NCI-H2107 treated with DMSO at 0.1 percent for 48 hours (cell line): ENCODE data around the gene MYO19.
"Not testable (repeated sequence)": the region's sequence is repeated elsewhere in the genome, so short reads cannot be mapped to it uniquely, and the experiment has no call there.

Source experiments
- DNase-seq: peaks from one replicate; lab custom pipeline; 2025; ENCODE audit not compliant: unreplicated experiment; lab: John Stamatoyannopoulos, UW

Gene MYO19

DNA sequence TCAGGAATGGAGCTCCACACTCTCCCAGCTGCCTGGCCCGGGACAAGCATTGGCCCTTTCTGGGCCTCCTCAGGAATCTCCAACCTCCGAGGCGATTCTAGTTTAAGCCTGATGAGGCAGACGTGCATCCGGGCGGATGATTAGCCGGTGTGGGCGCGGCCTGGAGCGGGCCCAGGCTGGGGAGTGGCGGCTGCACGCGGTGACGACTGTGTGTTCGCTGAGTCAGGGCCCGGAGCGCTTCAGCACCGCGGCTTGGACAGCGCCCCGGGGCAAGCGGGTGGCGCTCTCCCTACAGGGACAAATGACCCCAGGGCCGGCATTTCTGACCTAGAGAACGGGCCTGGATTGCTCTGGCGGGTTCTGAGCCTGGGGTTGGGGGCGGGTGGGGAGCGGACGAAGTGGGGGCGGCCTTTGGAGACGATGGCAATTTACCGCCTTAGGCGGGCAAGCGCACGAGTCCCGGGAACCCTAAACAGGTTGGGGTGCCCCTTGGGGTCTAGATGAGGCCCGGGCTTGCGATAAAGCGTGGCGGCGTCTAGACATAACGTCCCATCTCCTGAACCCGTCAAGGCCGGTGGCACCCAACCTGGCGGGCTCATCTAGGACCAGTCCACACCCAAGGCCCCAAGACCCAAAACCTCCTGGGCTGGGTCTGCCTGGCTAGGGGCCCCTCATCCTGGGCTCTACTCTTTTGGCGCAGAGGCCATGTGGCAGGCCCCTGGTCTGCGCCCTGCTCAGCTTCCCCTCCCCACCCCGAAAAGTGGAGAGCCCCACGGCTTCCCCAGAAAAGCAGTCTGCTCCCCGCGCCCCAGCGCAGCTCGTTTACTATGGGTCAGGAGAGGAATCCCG lies 70.5 kb downstream of the MYO19 start:
- no peak for DNase-seq

GRCh38 chr17:36461330-36462110 lies 73.1 kb downstream of the MYO19 start:
- no peak for DNase-seq

DNA sequence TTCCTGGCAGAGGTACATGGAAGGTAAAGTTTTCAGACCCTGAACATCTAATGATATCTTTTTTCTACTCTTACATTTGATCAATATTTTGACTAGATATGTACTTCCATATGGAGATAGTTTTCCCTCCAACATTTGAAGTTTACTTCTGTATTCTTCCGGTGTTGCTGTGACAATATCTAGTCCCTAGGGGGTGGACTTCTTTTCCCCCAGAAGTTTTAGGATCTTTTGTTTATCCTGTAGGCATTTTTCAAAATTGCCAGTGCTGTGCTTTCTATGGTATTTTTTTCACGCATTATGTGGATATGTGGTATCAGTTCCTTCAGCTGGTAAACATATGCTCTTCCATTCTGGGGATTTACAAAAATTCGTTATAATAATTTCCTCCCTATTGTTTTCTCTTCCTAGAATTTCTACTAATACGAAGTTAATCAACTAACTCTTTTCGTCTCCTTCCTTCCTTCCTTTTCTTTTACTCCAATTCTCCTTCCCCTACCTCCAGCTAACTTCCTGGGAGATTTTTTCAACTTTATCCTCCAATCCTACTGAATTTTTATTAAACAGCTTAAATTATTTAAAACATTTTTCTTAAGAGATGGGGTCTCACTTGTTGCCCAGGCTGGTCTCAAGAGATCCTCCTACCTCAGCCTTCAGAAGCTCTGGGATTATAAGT lies 74.3 kb downstream of the MYO19 start:
- DNase-seq, result no peak

- no peak for DNase-seq
Measured at GRCh38 chr17:36459601-36460000, 75.1 kb downstream of the MYO19 start.

- DNase-seq, result no peak
Measured at GRCh38 chr17:36459045-36459444, 75.6 kb downstream of the MYO19 start.

- DNase-seq, result not testable (repeated sequence)
Measured at GRCh38 chr17:36457701-36458100, 77.0 kb downstream of the MYO19 start.

GRCh38 chr17:36452888-36453287 lies 81.8 kb downstream of the MYO19 start:
- not testable (repeated sequence) for DNase-seq

GRCh38 chr17:36449997-36450396 lies 84.7 kb downstream of the MYO19 start:
- not testable (repeated sequence) for DNase-seq
